HG03378 (cell line): ENCODE data around the gene SLC35D1.
"Not testable (repeated sequence)": the region's sequence is repeated elsewhere in the genome, so short reads cannot be mapped to it uniquely, and the experiment has no call there.

Experiments
- ATAC-seq: cut with Tn5 transposase; IDR thresholded peaks from one replicate; pipeline ENCODE4 v1.9.1; 2021; ENCODE audit warnings: mild to moderate bottlenecking, moderate library complexity; ENCODE audit not compliant: unreplicated experiment

Gene SLC35D1

GRCh38 chr1:67053785-67054772 is at the start of gene SLC35D1:
Gene SLC35D1 (minus strand): TSS chr1:67054148. CDS start chr1:67054013, 135 bp downstream.
- peak; percentile 71 for ATAC-seq

- ATAC-seq = no peak
These were observed 49.6 kb upstream of the SLC35D1 start for GRCh38 chr1:67103548-67103947.

GRCh38 chr1:67100833-67101232 is 46.9 kb upstream of the SLC35D1 start:
- no peak for ATAC-seq

- ATAC-seq = no peak
These were observed 43.4 kb upstream of the SLC35D1 start for GRCh38 chr1:67097305-67097704.

- ATAC-seq = no peak
These were observed 40.2 kb upstream of the SLC35D1 start for GRCh38 chr1:67094191-67094590.

GRCh38 chr1:67089685-67090208 is 35.8 kb upstream of the SLC35D1 start:
- no peak for ATAC-seq

- no peak for ATAC-seq
These were observed 34.5 kb upstream of the SLC35D1 start for GRCh38 chr1:67088440-67088839.

- no peak for ATAC-seq
These were observed 31.4 kb upstream of the SLC35D1 start for GRCh38 chr1:67085326-67085725.

- ATAC-seq = no peak
These were observed 30.9 kb upstream of the SLC35D1 start for GRCh38 chr1:67084765-67085318.

GRCh38 chr1:67078291-67078690 is 24.3 kb upstream of the SLC35D1 start:
- no peak for ATAC-seq

- ATAC-seq = no peak
These were observed 23.6 kb upstream of the SLC35D1 start for GRCh38 chr1:67077593-67077992.

GRCh38 chr1:67072749-67073148 is 18.8 kb upstream of the SLC35D1 start:
- no peak for ATAC-seq

GRCh38 chr1:67067655-67068054 is 13.7 kb upstream of the SLC35D1 start:
- ATAC-seq = not testable (repeated sequence)

- ATAC-seq = no peak
These were observed 8.5 kb upstream of the SLC35D1 start for GRCh38 chr1:67062412-67062811.

GRCh38 chr1:67061266-67061665 is 7.3 kb upstream of the SLC35D1 start:
- no peak for ATAC-seq

GRCh38 chr1:67060811-67061218 is 6.9 kb upstream of the SLC35D1 start:
- no peak for ATAC-seq

- no peak for ATAC-seq
These were observed 5.4 kb upstream of the SLC35D1 start for GRCh38 chr1:67059346-67059745.

- no peak for ATAC-seq
These were observed 4.8 kb upstream of the SLC35D1 start for GRCh38 chr1:67058761-67059160.

GRCh38 chr1:67058242-67058641 is 4.3 kb upstream of the SLC35D1 start:
- no peak for ATAC-seq

GRCh38 chr1:67053535-67053784 is 488 bp downstream of the SLC35D1 start:
- ATAC-seq = peak; percentile 36

- peak; percentile 33 for ATAC-seq
These were observed 1.0 kb downstream of the SLC35D1 start for GRCh38 chr1:67052741-67053534.
